ENCODE data around the gene RFX3.

RFX3 gene

DNA sequence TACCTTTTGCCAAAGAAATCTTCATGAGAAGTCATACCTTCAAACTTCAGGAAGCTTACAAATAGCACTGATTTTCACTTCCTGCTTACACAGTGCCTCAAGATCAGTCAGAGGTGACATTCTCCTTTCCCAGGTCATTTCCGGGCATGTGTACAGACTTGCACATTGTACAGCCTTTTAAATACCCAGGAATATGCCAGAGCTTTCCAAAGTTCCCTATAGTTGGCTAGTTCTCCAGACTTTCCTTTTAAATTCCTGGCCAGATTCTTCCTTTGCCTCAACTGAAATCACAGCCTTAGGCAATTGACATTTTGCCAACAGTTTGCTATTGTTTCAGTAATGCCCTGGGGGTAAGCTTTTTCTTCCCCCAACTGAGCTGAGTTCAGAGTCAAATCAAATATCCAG lies 47.2 kb downstream of the RFX3 start:
- no peak for DNase-seq (ENCODE audit: low spot score)
- Mint-ChIP-seq H3K9me3 (no peaks in the 10 kb centered on the region), H3K27ac (peak overlapping the region; percentile 88), H3K27me3 (ENCODE audit: low read depth) (no peaks in the 10 kb centered on the region), H3K36me3 (ENCODE audit: low read depth) (peaks cover 24% of the 10 kb centered on the region), H3K4me3 (peak overlapping the region; percentile 80), H3K4me1 (ENCODE audit: low read depth) (peaks cover 58% of the 10 kb centered on the region)

DNA sequence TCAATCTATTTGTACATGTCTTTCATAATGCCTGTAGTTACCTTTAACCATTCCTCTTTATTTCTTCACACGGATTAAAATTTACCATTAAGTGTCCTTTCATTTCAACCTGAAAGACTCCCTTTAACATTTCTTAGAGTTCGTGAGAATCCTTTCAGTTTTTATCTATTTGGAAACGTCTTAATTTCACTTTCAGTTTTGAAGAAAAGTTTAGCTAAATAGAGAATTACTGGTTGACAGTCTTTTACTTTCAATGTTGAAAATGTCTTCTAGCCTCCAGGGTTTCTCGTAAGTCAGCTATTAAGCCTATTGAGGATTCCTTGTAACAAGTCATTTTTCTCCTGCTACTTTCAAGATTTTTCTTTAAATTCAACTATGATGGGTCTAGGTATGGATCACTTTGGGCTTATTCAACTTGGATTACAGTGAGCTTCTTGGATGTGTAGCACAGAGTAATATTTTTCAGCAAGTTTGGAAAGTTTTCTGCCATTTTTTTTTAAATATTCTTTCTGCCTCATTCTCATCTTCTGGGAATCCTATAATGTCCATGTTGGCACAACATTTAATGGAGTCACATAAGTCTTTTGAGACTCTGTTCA lies 48.5 kb downstream of the RFX3 start:
- H3K36me3 Mint-ChIP-seq (ENCODE audit: low read depth), result peaks cover 20% of the 10 kb centered on the region
- no peaks in the 10 kb centered on the region for H3K9me3 Mint-ChIP-seq
- peak overlapping the region; percentile 80 for H3K4me3 Mint-ChIP-seq
- peaks cover 58% of the 10 kb centered on the region for H3K4me1 Mint-ChIP-seq (ENCODE audit: low read depth)
- H3K27me3 Mint-ChIP-seq (ENCODE audit: low read depth), result no peaks in the 10 kb centered on the region
- H3K27ac Mint-ChIP-seq, result peak overlapping the region; percentile 88
- no peak for DNase-seq (ENCODE audit: low spot score)

DNA sequence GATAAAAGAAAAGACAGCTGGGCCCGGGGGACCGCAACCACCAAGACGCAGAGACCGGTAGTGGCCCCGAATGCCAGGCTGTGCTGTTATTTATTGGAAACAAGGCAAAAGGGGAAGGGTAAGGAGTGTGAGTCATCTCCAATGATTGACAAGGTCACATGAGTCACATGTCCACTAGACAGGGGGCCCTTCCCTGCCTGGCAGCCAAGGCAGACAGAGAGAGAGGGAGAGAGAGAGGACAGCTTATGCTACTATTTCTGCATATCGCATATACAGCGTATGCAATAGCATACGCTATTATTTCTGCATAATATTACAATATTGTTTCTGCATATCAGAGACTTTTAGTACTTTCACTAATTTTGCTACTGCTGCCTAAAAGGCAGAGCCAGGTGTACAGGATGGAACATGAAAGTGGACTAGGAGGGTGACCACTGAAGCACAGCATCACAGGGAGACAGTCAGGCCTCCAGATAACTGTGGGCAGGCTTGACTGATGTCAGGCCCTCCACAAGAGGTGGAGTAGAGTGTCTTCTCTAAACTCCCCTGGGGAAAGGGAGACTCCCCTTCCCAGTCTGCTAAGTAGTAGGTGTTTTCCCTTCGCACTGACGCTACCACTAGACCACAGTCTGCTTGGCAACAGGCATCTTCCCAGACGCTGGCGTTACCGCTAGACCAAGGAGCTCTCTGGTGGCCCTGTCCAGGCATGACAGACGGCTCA lies 50.3 kb downstream of the RFX3 start:
- Mint-ChIP-seq H3K36me3 (ENCODE audit: low read depth) (peaks cover 19% of the 10 kb centered on the region), H3K4me1 (ENCODE audit: low read depth) (peaks cover 58% of the 10 kb centered on the region), H3K9me3 (no peaks in the 10 kb centered on the region), H3K27ac (no peak overlapping the region), H3K27me3 (ENCODE audit: low read depth) (no peaks in the 10 kb centered on the region), H3K4me3 (no peak overlapping the region)
- DNase-seq (ENCODE audit: low spot score), result no peak

DNA sequence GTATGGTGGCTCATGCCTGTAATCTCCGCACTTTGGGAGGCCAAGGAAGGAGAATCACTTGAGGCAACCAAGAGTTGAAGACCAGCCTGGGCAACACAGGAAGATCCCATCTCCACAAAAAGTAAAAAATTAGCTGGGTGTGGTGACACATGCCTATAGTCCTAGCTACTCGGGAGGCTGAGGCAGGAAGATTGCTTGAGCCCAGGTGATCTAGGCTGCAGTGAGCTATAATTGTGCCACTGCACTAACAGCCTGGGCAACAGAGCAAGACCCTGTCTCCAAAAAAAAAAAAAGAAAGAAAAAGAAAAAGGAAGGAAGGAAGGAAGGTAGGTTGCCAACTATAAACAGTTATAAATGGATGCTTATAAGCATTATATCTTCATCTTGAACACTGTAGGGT lies 51.0 kb downstream of the RFX3 start:
- H3K36me3 Mint-ChIP-seq (ENCODE audit: low read depth), result peaks cover 14% of the 10 kb centered on the region
- H3K9me3 Mint-ChIP-seq, result no peaks in the 10 kb centered on the region
- H3K27ac Mint-ChIP-seq, result no peak overlapping the region
- no peak overlapping the region for H3K4me3 Mint-ChIP-seq
- H3K4me1 Mint-ChIP-seq (ENCODE audit: low read depth), result peaks cover 52% of the 10 kb centered on the region
- no peak for DNase-seq (ENCODE audit: low spot score)
- no peaks in the 10 kb centered on the region for H3K27me3 Mint-ChIP-seq (ENCODE audit: low read depth)

DNA sequence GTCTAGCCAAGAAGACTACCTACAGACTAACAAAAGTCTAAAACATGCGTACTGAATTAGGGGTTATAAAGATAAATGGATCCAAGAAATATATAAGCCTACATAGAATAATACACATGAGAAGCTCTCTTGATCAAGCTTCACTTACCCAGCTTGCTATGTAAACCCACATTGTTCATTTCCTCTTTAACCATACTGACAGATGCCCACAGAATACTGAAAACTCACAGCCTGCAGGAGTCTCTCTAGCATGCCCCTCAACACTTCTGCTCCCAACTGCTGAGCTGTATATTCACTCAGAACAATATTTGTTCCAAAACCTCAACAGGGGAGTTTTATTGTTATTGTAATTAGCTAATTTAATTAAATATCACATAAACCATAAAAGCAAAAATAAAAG lies 52.4 kb downstream of the RFX3 start:
- DNase-seq (ENCODE audit: low spot score), result no peak
- H3K4me1 Mint-ChIP-seq (ENCODE audit: low read depth), result peaks cover 40% of the 10 kb centered on the region
- H3K36me3 Mint-ChIP-seq (ENCODE audit: low read depth), result peaks cover 4% of the 10 kb centered on the region
- H3K4me3 Mint-ChIP-seq, result no peak overlapping the region
- H3K27ac Mint-ChIP-seq, result no peak overlapping the region
- no peaks in the 10 kb centered on the region for H3K9me3 Mint-ChIP-seq
- no peaks in the 10 kb centered on the region for H3K27me3 Mint-ChIP-seq (ENCODE audit: low read depth)

DNA sequence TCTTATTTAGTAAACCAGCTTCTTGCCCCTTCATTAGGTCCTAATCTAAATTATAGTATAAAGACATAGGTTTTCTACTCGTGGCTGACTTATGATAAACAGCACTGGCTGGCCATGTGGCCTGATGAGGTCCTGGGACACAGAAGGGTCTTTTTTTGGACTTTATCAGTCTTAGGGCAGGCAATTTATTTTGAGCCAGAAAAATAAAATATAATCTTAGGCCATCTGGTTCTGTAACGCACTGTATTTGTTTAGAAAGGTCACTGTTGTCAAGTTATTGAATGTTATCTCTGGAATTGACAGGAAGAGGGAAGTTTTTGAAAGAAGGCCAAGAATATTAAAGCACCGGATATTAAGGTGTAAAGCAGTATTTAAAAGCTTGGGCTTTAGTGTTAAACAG lies 53.9 kb downstream of the RFX3 start:
- H3K36me3 Mint-ChIP-seq (ENCODE audit: low read depth), result no peaks in the 10 kb centered on the region
- H3K4me3 Mint-ChIP-seq, result no peak overlapping the region
- no peaks in the 10 kb centered on the region for H3K9me3 Mint-ChIP-seq
- DNase-seq (ENCODE audit: low spot score), result no peak
- H3K27ac Mint-ChIP-seq, result no peak overlapping the region
- peaks cover 33% of the 10 kb centered on the region for H3K4me1 Mint-ChIP-seq (ENCODE audit: low read depth)
- no peaks in the 10 kb centered on the region for H3K27me3 Mint-ChIP-seq (ENCODE audit: low read depth)

DNA sequence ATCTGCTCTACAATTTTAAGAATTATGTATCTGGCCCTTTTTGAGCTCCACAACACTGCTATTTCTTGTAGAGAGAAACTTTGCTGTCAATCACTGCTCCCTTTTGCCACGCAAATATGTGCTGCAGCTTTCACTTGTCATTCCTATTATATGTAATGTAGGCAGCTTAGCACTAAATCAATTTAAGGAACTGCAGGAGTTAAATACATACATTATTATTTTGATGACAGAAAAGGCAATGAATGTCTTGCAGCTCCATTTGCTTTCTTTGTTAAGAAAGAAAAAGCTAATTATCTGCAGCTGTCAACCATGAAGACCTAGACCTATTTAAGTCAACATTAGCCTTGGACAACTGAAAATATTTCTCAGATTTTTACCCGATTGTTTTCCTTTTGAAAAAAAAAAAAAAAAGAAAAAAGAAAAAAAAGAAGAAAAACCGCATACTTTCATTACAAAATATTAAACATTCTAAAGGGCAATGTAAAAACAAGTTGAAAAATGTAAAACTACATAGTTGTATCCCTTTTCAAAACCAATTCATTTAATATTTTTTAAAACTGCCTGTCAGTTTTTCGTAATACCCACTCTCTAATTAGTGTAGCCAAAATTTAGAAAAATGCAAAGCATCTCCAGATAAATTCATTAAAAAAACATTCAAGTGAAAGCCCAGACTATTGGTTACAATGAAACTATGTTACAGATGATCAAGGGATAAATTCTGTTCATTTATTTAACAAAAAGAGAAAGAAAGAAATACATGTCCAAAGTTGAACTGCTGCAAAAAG lies 57.2 kb downstream of the RFX3 start:
- no peaks in the 10 kb centered on the region for H3K9me3 Mint-ChIP-seq

DNA sequence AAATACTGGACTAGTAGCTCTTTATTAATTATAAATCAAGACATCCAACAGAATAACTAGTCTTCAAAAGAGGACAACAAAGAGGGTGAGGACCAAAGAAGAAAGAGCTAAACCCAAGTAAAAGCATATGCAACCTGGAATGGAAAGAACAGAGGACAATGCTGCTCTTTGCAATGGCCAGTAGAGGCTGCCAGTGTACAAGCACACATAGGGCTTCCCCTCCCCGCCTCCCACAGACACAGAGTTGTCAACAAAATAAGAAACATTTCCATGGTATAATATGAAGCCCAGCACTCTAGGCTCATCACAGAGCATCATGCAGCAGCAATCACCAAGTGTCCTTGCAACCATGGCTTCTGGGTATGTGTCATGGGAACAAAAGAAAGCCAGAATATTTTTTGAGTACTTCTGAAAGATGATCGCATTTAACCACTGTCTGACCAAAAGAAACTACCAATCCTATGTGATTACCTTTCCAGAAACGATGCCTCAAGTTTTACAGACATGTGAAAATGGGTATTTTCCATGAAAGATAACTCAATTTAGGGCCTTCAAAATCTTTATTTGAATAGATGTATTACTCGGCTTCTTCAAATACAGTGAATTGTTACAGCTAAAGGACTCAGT lies 58.1 kb downstream of the RFX3 start:
- H3K36me3 Mint-ChIP-seq (ENCODE audit: low read depth), result no peaks in the 10 kb centered on the region
- H3K4me3 Mint-ChIP-seq, result no peak overlapping the region
- peaks cover 6% of the 10 kb centered on the region for H3K4me1 Mint-ChIP-seq (ENCODE audit: low read depth)
- H3K27ac Mint-ChIP-seq, result no peak overlapping the region
- no peaks in the 10 kb centered on the region for H3K27me3 Mint-ChIP-seq (ENCODE audit: low read depth)
- H3K9me3 Mint-ChIP-seq, result no peaks in the 10 kb centered on the region
- DNase-seq (ENCODE audit: low spot score), result peak; percentile 44

More for the DNA sequence above, 57.2 kb downstream of the RFX3 start:
- Mint-ChIP-seq H3K27me3 (ENCODE audit: low read depth) (no peaks in the 10 kb centered on the region), H3K27ac (no peak overlapping the region), H3K4me3 (no peak overlapping the region), H3K36me3 (ENCODE audit: low read depth) (no peaks in the 10 kb centered on the region), H3K4me1 (ENCODE audit: low read depth) (peaks cover 13% of the 10 kb centered on the region)
- DNase-seq (ENCODE audit: low spot score), result no peak

DNA sequence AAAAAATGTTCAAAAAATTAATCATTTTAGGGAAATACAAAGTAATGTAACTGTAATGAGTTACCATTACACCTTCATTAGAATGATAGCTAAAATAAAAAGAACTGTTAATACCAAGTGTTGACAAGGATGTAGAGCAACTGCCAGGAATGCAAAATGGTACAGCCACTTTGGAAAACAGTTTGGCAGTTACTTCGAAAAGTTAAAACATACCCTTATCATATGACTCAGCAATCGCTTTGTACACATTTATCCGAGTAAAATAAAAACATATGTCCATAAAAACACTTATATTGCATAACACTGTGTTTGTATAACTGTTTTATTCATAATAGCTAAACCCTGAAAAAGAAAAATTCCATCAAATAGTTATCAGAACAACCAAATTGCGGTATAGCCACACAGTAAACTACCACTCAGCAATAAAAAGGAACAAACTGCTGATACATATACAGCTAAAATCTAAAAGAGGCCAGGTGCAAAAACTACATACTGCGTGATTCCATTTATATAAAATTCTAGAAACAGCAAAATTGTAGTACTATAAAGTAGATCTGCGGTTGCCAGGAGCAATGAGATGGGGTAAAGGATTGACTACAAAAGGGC lies 61.7 kb downstream of the RFX3 start:
- Mint-ChIP-seq H3K27ac (no peak overlapping the region), H3K4me1 (ENCODE audit: low read depth) (peaks cover 6% of the 10 kb centered on the region), H3K4me3 (no peak overlapping the region), H3K36me3 (ENCODE audit: low read depth) (no peaks in the 10 kb centered on the region), H3K9me3 (no peaks in the 10 kb centered on the region), H3K27me3 (ENCODE audit: low read depth) (no peaks in the 10 kb centered on the region)
- no peak for DNase-seq (ENCODE audit: low spot score)

DNA sequence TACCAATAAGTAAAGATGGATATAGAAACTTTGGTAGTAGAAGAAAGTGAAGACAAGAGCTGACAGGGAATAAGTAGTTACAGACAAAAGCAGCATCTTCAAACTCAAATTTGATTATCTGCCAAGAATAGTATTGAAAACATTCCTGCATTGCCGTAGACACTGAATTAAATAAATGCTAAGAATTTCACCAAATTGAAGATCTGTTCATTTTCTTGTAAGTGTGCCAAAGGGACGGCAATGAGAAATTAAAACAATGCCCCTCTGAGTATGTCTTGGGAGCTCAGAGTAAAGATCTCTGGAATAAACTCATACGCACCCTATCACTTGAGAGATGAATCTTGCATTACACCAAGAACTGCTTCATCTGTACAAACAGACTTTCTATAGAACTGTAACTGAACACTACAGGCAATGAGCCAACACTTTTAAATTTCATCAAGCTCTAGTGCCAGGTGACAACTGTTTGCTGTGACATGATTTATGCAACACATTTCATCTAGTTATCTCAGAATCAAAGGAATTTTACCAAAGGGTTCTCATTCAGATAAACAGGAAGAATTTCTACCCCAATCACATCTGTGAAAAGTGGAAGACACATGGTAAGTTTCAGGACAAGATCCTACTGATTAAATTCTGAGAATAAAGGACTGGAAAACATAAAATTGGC lies 66.9 kb downstream of the RFX3 start:
- Mint-ChIP-seq H3K27ac (no peak overlapping the region), H3K27me3 (ENCODE audit: low read depth) (no peaks in the 10 kb centered on the region), H3K4me1 (ENCODE audit: low read depth) (no peaks in the 10 kb centered on the region), H3K36me3 (ENCODE audit: low read depth) (peaks cover 1% of the 10 kb centered on the region), H3K9me3 (no peaks in the 10 kb centered on the region), H3K4me3 (no peak overlapping the region)
- DNase-seq (ENCODE audit: low spot score), result no peak

DNA sequence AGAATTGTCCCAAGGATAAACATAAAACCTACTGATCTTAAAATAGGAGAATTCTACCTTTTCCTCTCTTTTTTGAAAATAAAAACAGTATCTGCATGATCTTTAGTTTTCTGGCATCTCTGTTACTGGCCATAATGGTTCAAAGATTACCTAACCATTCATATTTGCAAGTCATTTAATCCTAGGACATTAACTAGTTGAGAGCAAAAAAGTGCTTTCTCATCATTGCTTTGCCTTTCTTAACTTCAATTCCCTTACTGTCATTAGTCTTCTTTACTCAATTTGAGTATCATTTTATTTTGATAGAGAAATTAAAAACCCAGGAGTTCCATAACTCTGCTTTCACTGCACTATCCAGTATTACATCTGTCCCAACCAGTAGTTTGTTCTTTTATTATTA lies 68.6 kb downstream of the RFX3 start:
- Mint-ChIP-seq H3K4me1 (ENCODE audit: low read depth) (no peaks in the 10 kb centered on the region), H3K36me3 (ENCODE audit: low read depth) (peaks cover 1% of the 10 kb centered on the region), H3K27me3 (ENCODE audit: low read depth) (no peaks in the 10 kb centered on the region), H3K4me3 (no peak overlapping the region), H3K9me3 (no peaks in the 10 kb centered on the region), H3K27ac (no peak overlapping the region)
- DNase-seq (ENCODE audit: low spot score), result no peak

DNA sequence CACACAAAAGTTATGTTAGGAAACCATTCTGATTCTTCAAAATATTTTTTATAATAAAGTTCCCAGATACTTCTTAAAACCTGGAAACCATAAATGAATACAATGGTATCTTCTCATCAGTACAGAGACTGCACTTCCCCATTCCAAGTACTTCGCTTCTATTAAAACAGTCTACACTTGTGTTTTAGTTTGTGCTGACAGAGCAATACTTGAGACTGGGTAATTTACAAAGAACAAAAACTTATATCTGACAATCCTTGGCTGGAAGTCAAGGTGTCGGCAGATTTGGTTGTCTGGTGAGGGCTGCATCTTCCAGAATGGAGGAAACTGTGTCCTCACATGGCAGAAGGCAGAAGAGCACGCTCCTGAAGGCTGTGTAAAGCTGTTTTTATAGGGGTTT lies 70.1 kb downstream of the RFX3 start:
- Mint-ChIP-seq H3K27ac (no peak overlapping the region), H3K4me1 (ENCODE audit: low read depth) (no peaks in the 10 kb centered on the region), H3K9me3 (no peaks in the 10 kb centered on the region), H3K36me3 (ENCODE audit: low read depth) (peaks cover 1% of the 10 kb centered on the region), H3K27me3 (ENCODE audit: low read depth) (no peaks in the 10 kb centered on the region), H3K4me3 (no peak overlapping the region)
- DNase-seq (ENCODE audit: low spot score), result no peak

DNA sequence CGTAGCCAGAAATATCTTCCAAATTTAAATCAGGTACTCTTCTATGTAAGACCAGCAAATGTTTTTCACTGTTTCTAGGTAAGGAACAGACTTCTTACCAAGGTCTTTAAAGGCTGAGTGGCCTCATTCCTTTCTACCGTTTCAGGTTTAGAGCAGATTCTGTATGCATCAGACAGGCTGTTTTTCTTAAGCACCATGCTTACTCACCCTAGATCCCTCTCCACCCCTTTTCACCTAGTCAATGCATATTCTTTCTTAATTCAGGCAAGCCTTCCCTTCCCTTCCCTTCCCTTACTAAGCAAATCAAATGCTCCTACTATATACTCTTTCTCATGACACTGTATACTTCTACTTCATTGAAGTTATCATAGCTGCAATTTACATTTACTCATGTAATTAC lies 70.7 kb downstream of the RFX3 start:
- no peaks in the 10 kb centered on the region for H3K4me1 Mint-ChIP-seq (ENCODE audit: low read depth)
- no peak overlapping the region for H3K4me3 Mint-ChIP-seq
- no peak overlapping the region for H3K27ac Mint-ChIP-seq
- H3K27me3 Mint-ChIP-seq (ENCODE audit: low read depth), result no peaks in the 10 kb centered on the region
- no peaks in the 10 kb centered on the region for H3K9me3 Mint-ChIP-seq
- DNase-seq (ENCODE audit: low spot score), result no peak
- H3K36me3 Mint-ChIP-seq (ENCODE audit: low read depth), result peaks cover 1% of the 10 kb centered on the region

All from T-helper 2 cell treated with Interferon-gamma antibody and Interleukin-4, amounts not matched to agents 5 μg/mL and 100 μg/mL, for 36 hours (primary cell).